ENCODE measurements around the gene DNAJC16.

DNA sequence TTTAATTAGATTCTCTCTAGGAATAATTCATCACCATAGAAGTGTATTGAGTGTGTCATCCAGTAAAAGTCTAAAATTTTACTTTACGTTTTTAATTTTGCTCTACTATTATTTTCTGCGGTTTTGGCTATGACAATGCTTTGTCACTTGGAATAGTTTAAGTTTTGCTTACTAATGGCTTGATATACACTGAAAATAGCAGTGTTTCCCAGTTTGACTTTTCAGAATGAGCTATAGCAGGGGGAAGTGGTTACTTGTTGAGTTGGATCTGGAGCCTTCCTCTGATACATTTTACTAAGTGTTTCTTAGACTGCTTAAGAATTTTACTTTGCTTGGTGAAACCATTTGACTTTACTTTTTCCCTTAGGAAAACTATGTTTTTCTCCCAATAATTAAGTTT lies 5.0 kb downstream of the DNAJC16 start:
- TF ChIP-seq, protein P1, sequence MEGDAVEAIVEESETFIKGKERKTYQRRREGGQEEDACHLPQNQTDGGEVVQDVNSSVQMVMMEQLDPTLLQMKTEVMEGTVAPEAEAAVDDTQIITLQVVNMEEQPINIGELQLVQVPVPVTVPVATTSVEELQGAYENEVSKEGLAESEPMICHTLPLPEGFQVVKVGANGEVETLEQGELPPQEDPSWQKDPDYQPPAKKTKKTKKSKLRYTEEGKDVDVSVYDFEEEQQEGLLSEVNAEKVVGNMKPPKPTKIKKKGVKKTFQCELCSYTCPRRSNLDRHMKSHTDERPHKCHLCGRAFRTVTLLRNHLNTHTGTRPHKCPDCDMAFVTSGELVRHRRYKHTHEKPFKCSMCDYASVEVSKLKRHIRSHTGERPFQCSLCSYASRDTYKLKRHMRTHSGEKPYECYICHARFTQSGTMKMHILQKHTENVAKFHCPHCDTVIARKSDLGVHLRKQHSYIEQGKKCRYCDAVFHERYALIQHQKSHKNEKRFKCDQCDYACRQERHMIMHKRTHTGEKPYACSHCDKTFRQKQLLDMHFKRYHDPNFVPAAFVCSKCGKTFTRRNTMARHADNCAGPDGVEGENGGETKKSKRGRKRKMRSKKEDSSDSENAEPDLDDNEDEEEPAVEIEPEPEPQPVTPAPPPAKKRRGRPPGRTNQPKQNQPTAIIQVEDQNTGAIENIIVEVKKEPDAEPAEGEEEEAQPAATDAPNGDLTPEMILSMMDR (IDR thresholded peaks at IDR 0.05; ENCODE audit: insufficient read depth, low read length, poor library complexity, severe bottlenecking): no peak
- TF ChIP-seq EZH2phosphoT487 (conservative IDR thresholded peaks at IDR 0.05; ENCODE audit: low read length): no peak

Measured in SU-DHL-6 (cell line).